DND-41 (cell line): ENCODE results near the gene PGRMC2.

Experiments
- ATAC-seq: fragments of 200-7000 bp; cut with Tn5 transposase; 3 replicates; pipeline ENCODE4 v1.9.1; 2021; ENCODE audit warnings: low read depth; ENCODE audit not compliant: insufficient read depth
- DNase-seq: peaks from one replicate; pipeline ENCODE4 v3.0.0-alpha.2; 2020
- H2AFZ ChIP-seq: 2 replicates; pipeline ENCODE4 v1.6.0; 2012; ENCODE audit warnings: low read depth, low read length
- H3K27ac ChIP-seq: 2 replicates; pipeline ENCODE4 v1.5.1; 2012; ENCODE audit warnings: low read length, inconsistent platforms
- H3K27me3 ChIP-seq: fragments of 200-600 bp; sonication (generic); 2 replicates; pipeline ENCODE4 v1.6.0; 2012; ENCODE audit warnings: low read length, mild to moderate bottlenecking, inconsistent platforms; ENCODE audit not compliant: insufficient read depth, poor library complexity
- H3K36me3 ChIP-seq: 2 replicates; pipeline ENCODE4 v1.5.1; 2012; ENCODE audit warnings: low read length, inconsistent platforms; ENCODE audit not compliant: insufficient read depth
- H3K4me1 ChIP-seq: 2 replicates; pipeline ENCODE4 v1.5.1; 2012; ENCODE audit warnings: mild to moderate bottlenecking, low read length; ENCODE audit not compliant: insufficient read depth
- H3K4me2 ChIP-seq: 2 replicates; pipeline ENCODE4 v1.6.0; 2012; ENCODE audit warnings: mild to moderate bottlenecking, moderate library complexity, low read length, inconsistent platforms; ENCODE audit not compliant: insufficient read depth
- H3K4me3 ChIP-seq, 2 experiments: fragments of 200-600 bp in 1 of 2; shearing (Covaris generic) in 1 of 2; 2 replicates each; pipeline ENCODE4 v1.5.1; 2012 to 2016; ENCODE audit warnings: inconsistent platforms in 2 of 2, low read length in 2 of 2, mild to moderate bottlenecking in 2 of 2, low read depth in 1 of 2, moderate library complexity in 1 of 2
- H3K79me2 ChIP-seq: 2 replicates; pipeline ENCODE4 v1.6.0; 2012; ENCODE audit warnings: low read length, inconsistent platforms; ENCODE audit not compliant: insufficient read depth
- H3K9ac ChIP-seq: 2 replicates; pipeline ENCODE4 v1.6.0; 2012; ENCODE audit warnings: low read depth, mild to moderate bottlenecking, inconsistent platforms, low read length, moderate library complexity
- H3K9me3 ChIP-seq: 2 replicates; pipeline ENCODE4 v1.5.1; 2012; ENCODE audit warnings: low read length, moderate library complexity, mild to moderate bottlenecking, inconsistent platforms; ENCODE audit not compliant: insufficient read depth, severe bottlenecking
- H4K20me1 ChIP-seq: 2 replicates; pipeline ENCODE4 v1.6.0; 2012; ENCODE audit warnings: low read length; ENCODE audit not compliant: insufficient read depth
- CTCF ChIP-seq: IDR thresholded peaks from 2 replicates; pipeline ENCODE4 v1.5.1; 2012; ENCODE audit warnings: borderline replicate concordance, low read length, moderate library complexity, mild to moderate bottlenecking; ENCODE audit not compliant: poor library complexity, severe bottlenecking; ENCODE audit errors: extremely low read depth
- EZH2 ChIP-seq: IDR thresholded peaks from 3 replicates; pipeline ENCODE4 v1.6.1; 2012; ENCODE audit warnings: borderline replicate concordance, low read depth, mild to moderate bottlenecking, moderate library complexity, low read length, inconsistent platforms; ENCODE audit not compliant: severe bottlenecking

The PGRMC2 gene

GRCh38 chr4:128333309-128334018, 45.9 kb upstream of the PGRMC2 start:
- Histone ChIP-seq H3K9me3 (no peaks in the 10 kb centered on the region), H3K79me2 (no peaks in the 10 kb centered on the region), H3K4me2 (no peak overlapping the region), H3K4me3 (no peak overlapping the region), H3K9ac (no peak overlapping the region), H3K27ac (no peak overlapping the region), H3K36me3 (no peaks in the 10 kb centered on the region), H3K4me1 (no peaks in the 10 kb centered on the region), H3K27me3 (no peaks in the 10 kb centered on the region), H2AFZ (no peak overlapping the region), H4K20me1 (no peaks in the 10 kb centered on the region)
- no peak for ATAC-seq
- DNase-seq, result no peak
- TF ChIP-seq CTCF, result no peak
- TF ChIP-seq EZH2, result no peak

- Histone ChIP-seq H3K4me3 (no peak overlapping the region), H3K27me3 (no peaks in the 10 kb centered on the region), H3K9ac (no peak overlapping the region), H2AFZ (no peak overlapping the region), H3K79me2 (no peaks in the 10 kb centered on the region), H3K4me1 (no peaks in the 10 kb centered on the region), H3K4me2 (no peak overlapping the region), H3K27ac (no peak overlapping the region), H3K9me3 (no peaks in the 10 kb centered on the region), H4K20me1 (no peaks in the 10 kb centered on the region), H3K36me3 (no peaks in the 10 kb centered on the region)
- no peak for TF ChIP-seq CTCF
- TF ChIP-seq EZH2, result no peak
- DNase-seq, result no peak
- ATAC-seq, result no peak
These were observed 44.5 kb upstream of the PGRMC2 start for GRCh38 chr4:128332081-128332480.

GRCh38 chr4:128329638-128330037, 42.0 kb upstream of the PGRMC2 start:
- DNase-seq, result no peak

More at GRCh38 chr4:128329638-128330037, 42.0 kb upstream of the PGRMC2 start:
- Histone ChIP-seq H3K9me3 (no peaks in the 10 kb centered on the region), H3K9ac (no peak overlapping the region), H3K79me2 (no peaks in the 10 kb centered on the region), H3K27ac (no peak overlapping the region), H3K27me3 (no peaks in the 10 kb centered on the region), H3K36me3 (no peaks in the 10 kb centered on the region), H3K4me2 (no peak overlapping the region), H4K20me1 (no peaks in the 10 kb centered on the region), H3K4me3 (no peak overlapping the region), H2AFZ (no peak overlapping the region), H3K4me1 (no peaks in the 10 kb centered on the region)
- ATAC-seq, result no peak
- TF ChIP-seq EZH2, result no peak
- TF ChIP-seq CTCF, result no peak
